T47D (cell line): ENCODE results near the gene GPATCH4.
"Not testable (repeated sequence)": the region's sequence is repeated elsewhere in the genome, so short reads cannot be mapped to it uniquely, and the experiment has no call there.

Experiments used
- DNase-seq, 2 experiments: peaks; one replicate each; pipeline versions ENCODE4 v3.0.0 to v3.0.0-alpha.2; 2011 to 2012; ENCODE audit warnings: low read depth in 1 of 2, low spot score in 1 of 2
- JUND ChIP-seq: IDR thresholded peaks from 2 replicates; pipeline ENCODE4 v1.6.1; 2012; ENCODE audit warnings: low read depth
- in situ Hi-C: cut with HindIII; loops from 2 replicates; pipeline ENCODE4 v1.10.0; 2016; ENCODE audit warnings: low sequenced_read_pairs, low pct_unique_long_range_greater_than_20kb

GPATCH4 gene

GRCh38 chr1:156572663-156573018 is 28.6 kb downstream of the GPATCH4 start:
- in situ Hi-C loops, result no loop called here
- no peak for TF ChIP-seq JUND
- DNase-seq, result no peak

- DNase-seq, result peak; percentile 93 to 98
- in situ Hi-C loops, result no loop called here
- TF ChIP-seq JUND, result no peak
Observed at GRCh38 chr1:156571919-156572662, 29.2 kb downstream of the GPATCH4 start, which contains the start of gene IQGAP3. TSS of gene IQGAP3 (minus strand) at chr1:156572565. CDS start at chr1:156572529, 36 bp downstream.

GRCh38 chr1:156571261-156571852 is 29.9 kb downstream of the GPATCH4 start:
- in situ Hi-C loops, result no loop called here
- TF ChIP-seq JUND, result no peak
- no peak for DNase-seq

- no peak for TF ChIP-seq JUND
- no peak for DNase-seq
- in situ Hi-C loops, result no loop called here
Observed at GRCh38 chr1:156566436-156566835, 34.8 kb downstream of the GPATCH4 start.

GRCh38 chr1:156565519-156565918 is 35.8 kb downstream of the GPATCH4 start:
- DNase-seq, result no peak
- in situ Hi-C loops, result no loop called here
- no peak for TF ChIP-seq JUND

- no peak for DNase-seq
- TF ChIP-seq JUND, result no peak
- in situ Hi-C loops, result no loop called here
Observed at GRCh38 chr1:156560585-156561163, 40.6 kb downstream of the GPATCH4 start.

GRCh38 chr1:156559797-156560385 is 41.4 kb downstream of the GPATCH4 start:
- in situ Hi-C loops, result no loop called here
- no peak for DNase-seq
- no peak for TF ChIP-seq JUND

- no peak for TF ChIP-seq JUND
- DNase-seq, result no peak
- in situ Hi-C loops, result no loop called here
Observed at GRCh38 chr1:156559086-156559796, 42.0 kb downstream of the GPATCH4 start.

- no peak for TF ChIP-seq JUND
- no peak for DNase-seq
- in situ Hi-C loops, result no loop called here
Observed at GRCh38 chr1:156556354-156556753, 44.9 kb downstream of the GPATCH4 start.

GRCh38 chr1:156555715-156556114 is 45.6 kb downstream of the GPATCH4 start:
- DNase-seq, result no peak
- TF ChIP-seq JUND, result no peak
- in situ Hi-C loops, result no loop called here

GRCh38 chr1:156554971-156555370 is 46.3 kb downstream of the GPATCH4 start:
- TF ChIP-seq JUND, result no peak
- in situ Hi-C loops, result no loop called here
- DNase-seq, result no peak

GRCh38 chr1:156553860-156554485 is 47.3 kb downstream of the GPATCH4 start:
- in situ Hi-C loops, result no loop called here
- DNase-seq, result no peak
- TF ChIP-seq JUND, result no peak

- in situ Hi-C loops, DNase-seq: not testable (repeated sequence)
Observed at GRCh38 chr1:156552937-156553336, 48.3 kb downstream of the GPATCH4 start.
